ENCODE data around the gene GJD3.

- peak in 2 of 7 experiments; percentile 12 to 31 for TF ChIP-seq CTCF (IDR thresholded peaks at IDR 0.05)
- TF ChIP-seq POLR2A (IDR thresholded peaks at IDR 0.05): peak in 2 of 3 donors; percentile 10 to 24
These were observed 32.5 kb downstream of the GJD3 start for GRCh38 chr17:40331743-40332641.

All from body of pancreas (tissue), 4 donors.